HepG2 (cell line): Measurements from ENCODE around the gene DNAJB6. TPM values are rescaled to one million over a fixed set of nuclear protein-coding genes. Genes with fewer than 3 reads are reported as not detected.

Source experiments
- ATAC-seq: fragments of 200-7000 bp; cut with Tn5 transposase; 3 replicates; pipeline ENCODE4 v1.9.1; 2020; ENCODE audit warnings: mild to moderate bottlenecking, moderate library complexity
- BruUV-seq: library from RNA; stranded (reverse); fragments of 400-500 nt; replicated peaks from 2 replicates; lab custom pipeline; 2021; lab: Mats Ljungman, UMichigan
- CTCF ChIA-PET: fragments of 300-600 bp; formaldehyde crosslinking; extraction: SDS; loops from one replicate; lab custom pipeline; 2021; ENCODE audit warnings: low total read pairs, inconsistent platforms, low intra/inter-chr PET ratio; lab: Yijun Ruan, JAX
- POLR2A ChIA-PET: fragments of 350-600 bp; sonication (Branson Sonifier 250); formaldehyde crosslinking; loops from one replicate; lab custom pipeline; 2020; ENCODE audit warnings: antibody characterized with exemption, inconsistent platforms; lab: Yijun Ruan, JAX
- DNase-seq: peaks from one replicate; pipeline ENCODE4 v3.0.0-alpha.2; 2015; ENCODE audit warnings: low spot score
- FAIRE-seq: peaks from 3 replicates; lab custom pipeline; 2011; peaks lifted over from hg19 to GRCh38; lab: Jason Lieb, UNC
- H2AFZ ChIP-seq: one replicate; pipeline ENCODE4 v1.6.1; 2011; ENCODE audit warnings: low read length, inconsistent platforms
- H3K27ac ChIP-seq: fragments of 300-600 bp; 3 replicates; pipeline ENCODE4 v1.8.0; 2011; ENCODE audit warnings: mixed run types, mild to moderate bottlenecking, mixed read lengths, low read length, inconsistent platforms; ENCODE audit not compliant: insufficient read depth; ENCODE audit errors: extremely low read length
- H3K27me3 ChIP-seq, 2 experiments: fragments of 200-600 bp in 1 of 2; 2 replicates in 1 of 2; 3 replicates in 1 of 2; pipeline versions ENCODE4 v1.6.0 to v1.8.0; 2011; ENCODE audit warnings: low read length in 2 of 2, mild to moderate bottlenecking in 2 of 2, moderate library complexity in 2 of 2, inconsistent platforms in 1 of 2; ENCODE audit not compliant: insufficient read depth in 2 of 2, control insufficient read depth in 1 of 2
- H3K36me3 ChIP-seq, 2 experiments: fragments of 200-600 bp in 1 of 2; replicated peaks in 1 of 2; 2 replicates in 1 of 2; 3 replicates in 1 of 2; pipeline versions ENCODE4 v1.5.1 to v1.8.0; 2011; ENCODE audit warnings: low read length in 2 of 2, inconsistent platforms in 1 of 2; ENCODE audit not compliant: insufficient read depth in 2 of 2, control insufficient read depth in 1 of 2
- H3K4me1 ChIP-seq: 2 replicates; pipeline ENCODE4 v1.5.1; 2012; ENCODE audit warnings: low read length, inconsistent platforms; ENCODE audit not compliant: insufficient read depth
- H3K4me2 ChIP-seq: 2 replicates; pipeline ENCODE4 v1.6.0; 2011; ENCODE audit warnings: low read depth, low read length, inconsistent platforms
- H3K4me3 ChIP-seq, 3 experiments: fragments of 200-600 bp in 1 of 3; sonication (generic), shearing (Covaris generic) in 1 of 3; replicated peaks in 1 of 3; 2 replicates each; pipeline ENCODE4 v1.5.1; 2011 to 2016; ENCODE audit warnings: low read length in 3 of 3, inconsistent platforms in 2 of 3, low read depth in 2 of 3, mild to moderate bottlenecking in 2 of 3, control low read depth in 1 of 3, mixed read lengths in 1 of 3; ENCODE audit not compliant: insufficient read depth in 1 of 3
- H3K79me2 ChIP-seq: one replicate; pipeline ENCODE4 v1.6.1; 2011; ENCODE audit warnings: low read length, inconsistent platforms; ENCODE audit not compliant: insufficient read depth
- H3K9ac ChIP-seq: 2 replicates; pipeline ENCODE4 v1.6.0; 2011; ENCODE audit warnings: mild to moderate bottlenecking, low read depth, low read length, inconsistent platforms; ENCODE audit not compliant: insufficient read depth
- H3K9me3 ChIP-seq: 2 replicates; pipeline ENCODE4 v1.5.1; 2012; ENCODE audit warnings: mild to moderate bottlenecking, low read length
- H4K20me1 ChIP-seq: 2 replicates; pipeline ENCODE4 v1.6.0; 2011; ENCODE audit warnings: inconsistent platforms, mild to moderate bottlenecking, low read length, moderate library complexity; ENCODE audit not compliant: insufficient read depth
- ERF ChIP-seq: IDR thresholded peaks from 2 replicates; pipeline ENCODE4 v1.6.1; 2018; ENCODE audit warnings: missing biosample characterization, missing genetic modification reagents
- FOSL1 ChIP-seq: sonication (generic); formaldehyde crosslinking; IDR thresholded peaks from 2 replicates; pipeline ENCODE4 v1.9.0; 2021; ENCODE audit warnings: missing genetic modification reagents, borderline replicate concordance
- HIVEP1 ChIP-seq: sonication (generic); formaldehyde crosslinking; IDR thresholded peaks from 2 replicates; pipeline ENCODE4 v1.4.0; 2020; ENCODE audit warnings: mild to moderate bottlenecking, missing genetic modification reagents
- HMGA1 ChIP-seq: sonication (generic); formaldehyde crosslinking; conservative IDR thresholded peaks from 2 replicates; pipeline ENCODE4 v1.4.0; 2020; ENCODE audit warnings: missing genetic modification reagents
- HNF4A ChIP-seq: sonication (generic); formaldehyde crosslinking; IDR thresholded peaks from 2 replicates; pipeline ENCODE4 v1.4.0; 2020; ENCODE audit warnings: missing genetic modification reagents
- KLF15 ChIP-seq: sonication (generic); formaldehyde crosslinking; IDR thresholded peaks from 2 replicates; pipeline ENCODE4 v1.8.1; 2023; ENCODE audit warnings: borderline replicate concordance, mild to moderate bottlenecking, inconsistent platforms, missing genetic modification reagents, mixed read lengths
- RCOR2 ChIP-seq: IDR thresholded peaks from 2 replicates; pipeline ENCODE4 v1.6.1; 2016; ENCODE audit warnings: missing biosample characterization, missing genetic modification reagents
- RFX1 ChIP-seq: fragments of 450-650 bp; IDR thresholded peaks from 2 replicates; pipeline ENCODE4 v1.6.1; 2017
- SMARCC2 ChIP-seq: fragments of 450-650 bp; IDR thresholded peaks from 2 replicates; pipeline ENCODE4 v1.6.1; 2017; ENCODE audit warnings: antibody characterized with exemption, mild to moderate bottlenecking
- ZNF225 ChIP-seq: sonication (generic); formaldehyde crosslinking; IDR thresholded peaks from 2 replicates; pipeline ENCODE4 v1.4.0; 2020; ENCODE audit warnings: mild to moderate bottlenecking, missing genetic modification reagents
- ZNF274 ChIP-seq: sonication (generic); formaldehyde crosslinking; IDR thresholded peaks from 2 replicates; pipeline ENCODE4 v1.5.1; 2020; ENCODE audit warnings: mild to moderate bottlenecking, missing genetic modification reagents
- ZNF282 ChIP-seq: fragments of 450-650 bp; IDR thresholded peaks from 2 replicates; pipeline ENCODE4 v1.6.1; 2018; ENCODE audit not compliant: partially characterized antibody
- ZNF746 ChIP-seq: sonication (generic); formaldehyde crosslinking; IDR thresholded peaks from 2 replicates; pipeline ENCODE4 v1.8.0; 2022; ENCODE audit warnings: mild to moderate bottlenecking, missing genetic modification reagents
- ZNF777 ChIP-seq: sonication (generic); formaldehyde crosslinking; IDR thresholded peaks from 2 replicates; pipeline ENCODE4 v1.4.0; 2020; ENCODE audit warnings: missing genetic modification reagents
- WGBS: methylation state at CpG from one replicate; pipeline ENCODE4 v1.1.6; 2017; ENCODE audit warnings: low lambda C conversion rate; 5-methylcytosine and 5-hydroxymethylcytosine counted together
- in situ Hi-C: cut with HindIII; loops from 2 replicates; pipeline ENCODE4 v1.10.0; 2017; ENCODE audit warnings: low pct_unique_long_range_greater_than_20kb; ENCODE audit not compliant: extremely low pct_ligation_motif_present
- intact Hi-C: fragments of 100-400 bp; cut with micrococcal nuclease; formaldehyde crosslinking; loops from one replicate; pipeline ENCODE4 v1.10.0; 2022; ENCODE audit not compliant: unreplicated experiment
- polyA plus RNA-seq, 8 experiments: library from polyadenylated mRNA; depleted of rRNA in 3 of 8; stranded (reverse) in 7 of 8; unstranded in 1 of 8; fragments of >200 nt; fragmentation: Illumina TruSeq in 4 of 8; extraction: Trizol in 4 of 8; gene quantifications; 2 replicates each; pipeline versions ENCODE4 v1.2.1 to v1.2.3, GENCODE V29; 2011 to 2016; ENCODE audit warnings: low read depth in 4 of 8, missing spikeins in 1 of 8, mixed read lengths in 1 of 8; ENCODE audit not compliant: insufficient read depth in 1 of 8
- total RNA-seq, 5 experiments: library from RNA; depleted of rRNA; stranded (reverse); fragments of >200 nt; fragmentation: Illumina TruSeq; extraction: Trizol; gene quantifications; 2 replicates each; pipeline ENCODE4 v1.2.3, GENCODE V29; 2016; ENCODE audit warnings: low read depth in 1 of 5
- TF ChIP-seq, protein P1 (sequence below): sonication (generic); formaldehyde crosslinking; IDR thresholded peaks from 2 replicates; pipeline ENCODE4 v1.9.0; 2021; ENCODE audit warnings: missing genetic modification reagents, borderline replicate concordance
- TF ChIP-seq, protein P2 (sequence below): IDR thresholded peaks from 2 replicates; pipeline ENCODE4 v1.6.1; 2018; ENCODE audit warnings: missing genetic modification reagents, mild to moderate bottlenecking, missing compliant biosample characterization

Gene DNAJB6
- total and polyA plus RNA-seq, 2 of the 13 experiments (the other 11 are each of a cell fraction or from before 2014, with no cell fraction given), result 29.9 to 53.9 TPM

DNA sequence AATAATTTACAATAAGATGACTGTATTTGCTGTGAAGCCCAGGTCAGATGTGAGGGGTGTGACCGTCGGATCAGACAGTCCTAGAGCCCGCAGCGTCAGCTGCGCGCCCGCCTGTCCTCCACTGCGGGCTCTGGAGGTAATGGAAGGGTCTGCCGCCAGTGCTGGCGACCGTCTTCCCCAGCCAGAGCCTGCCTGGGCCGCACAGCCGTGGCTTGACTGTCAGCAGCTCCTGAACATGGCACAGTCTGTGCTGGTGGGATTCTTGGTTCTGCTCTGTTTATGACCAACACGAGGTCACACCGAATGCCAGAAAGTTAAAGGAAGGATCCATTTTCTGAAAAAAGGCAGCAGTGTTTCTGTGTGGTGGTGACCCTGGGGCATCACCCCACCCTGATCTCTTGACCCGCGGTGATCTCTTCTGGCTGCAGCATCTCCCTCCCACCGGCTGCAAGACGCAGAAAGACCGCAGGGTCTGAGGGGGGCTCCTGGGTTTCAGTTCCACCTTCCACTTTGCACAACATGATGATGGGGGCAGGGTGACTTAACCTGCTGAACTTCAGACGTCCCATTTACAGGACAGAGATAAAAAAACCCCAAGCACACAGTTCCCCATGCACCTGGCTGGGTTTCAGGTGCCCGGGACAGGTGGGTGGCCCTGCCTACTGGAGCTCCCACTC, 103.7 kb downstream of the DNAJB6 start:
- in situ Hi-C loops, result no loop called here
- FAIRE-seq, result no peak
- CTCF ChIA-PET, result no interaction called here

DNA sequence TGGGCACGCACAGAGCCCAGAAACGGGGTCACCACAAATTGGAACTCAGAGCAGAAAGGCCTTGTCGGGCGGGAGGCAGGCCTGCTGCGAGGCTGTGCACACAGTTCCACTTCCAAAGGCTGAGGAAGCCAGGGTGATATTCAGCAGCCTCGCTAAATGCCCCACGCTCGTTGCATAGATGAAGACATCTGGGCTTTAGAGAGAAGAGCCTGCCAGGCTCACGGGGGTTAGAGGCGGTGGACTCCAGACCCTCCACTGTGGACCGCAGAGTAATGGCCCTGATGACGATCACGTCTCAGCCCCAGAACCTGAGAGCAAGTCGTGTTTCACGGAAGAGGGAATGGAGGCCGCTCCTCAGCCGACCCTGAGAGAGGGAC, 104.2 kb downstream of the DNAJB6 start:
- no peak for FAIRE-seq
- in situ Hi-C loops, result no loop called here
- no peaks in the 10 kb centered on the region for H3K36me3 ChIP-seq
- TF ChIP-seq, protein P1, sequence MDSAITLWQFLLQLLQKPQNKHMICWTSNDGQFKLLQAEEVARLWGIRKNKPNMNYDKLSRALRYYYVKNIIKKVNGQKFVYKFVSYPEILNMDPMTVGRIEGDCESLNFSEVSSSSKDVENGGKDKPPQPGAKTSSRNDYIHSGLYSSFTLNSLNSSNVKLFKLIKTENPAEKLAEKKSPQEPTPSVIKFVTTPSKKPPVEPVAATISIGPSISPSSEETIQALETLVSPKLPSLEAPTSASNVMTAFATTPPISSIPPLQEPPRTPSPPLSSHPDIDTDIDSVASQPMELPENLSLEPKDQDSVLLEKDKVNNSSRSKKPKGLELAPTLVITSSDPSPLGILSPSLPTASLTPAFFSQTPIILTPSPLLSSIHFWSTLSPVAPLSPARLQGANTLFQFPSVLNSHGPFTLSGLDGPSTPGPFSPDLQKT, result no peak
- TF ChIP-seq FOSL1 (CRISPR knock-in tag) (no peak), ERF (no peak), ZNF225 (CRISPR knock-in tag) (no peak), HMGA1 (no peak), RCOR2 (CRISPR knock-in tag) (no peak), ZNF777 (no peak), ZNF746 (CRISPR knock-in tag) (no peak), RFX1 (no peak), ZNF282 (no peak)
- TF ChIP-seq, protein P2, sequence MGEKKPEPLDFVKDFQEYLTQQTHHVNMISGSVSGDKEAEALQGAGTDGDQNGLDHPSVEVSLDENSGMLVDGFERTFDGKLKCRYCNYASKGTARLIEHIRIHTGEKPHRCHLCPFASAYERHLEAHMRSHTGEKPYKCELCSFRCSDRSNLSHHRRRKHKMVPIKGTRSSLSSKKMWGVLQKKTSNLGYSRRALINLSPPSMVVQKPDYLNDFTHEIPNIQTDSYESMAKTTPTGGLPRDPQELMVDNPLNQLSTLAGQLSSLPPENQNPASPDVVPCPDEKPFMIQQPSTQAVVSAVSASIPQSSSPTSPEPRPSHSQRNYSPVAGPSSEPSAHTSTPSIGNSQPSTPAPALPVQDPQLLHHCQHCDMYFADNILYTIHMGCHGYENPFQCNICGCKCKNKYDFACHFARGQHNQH (CRISPR knock-in tag), result no peak

More for the DNA sequence above, 103.7 kb downstream of the DNAJB6 start:
- Histone ChIP-seq H3K4me3 (no peak overlapping the region), H3K9ac (no peak overlapping the region), H2AFZ (no peak overlapping the region), H3K27ac (no peak overlapping the region), H3K9me3 (no peaks in the 10 kb centered on the region), H3K36me3 (no peaks in the 10 kb centered on the region), H3K4me2 (no peak overlapping the region), H3K27me3 (peaks cover 1 to 40% of the 10 kb centered on the region in 2 experiments; a peak in 3 of 5 replicates), H3K4me1 (no peaks in the 10 kb centered on the region), H4K20me1 (no peaks in the 10 kb centered on the region), H3K79me2 (no peaks in the 10 kb centered on the region)
- no peak for DNase-seq
- peak; percentile 35; the same call in 2 of the 3 replicates for ATAC-seq
- POLR2A ChIA-PET, result no interaction called here
- no TSS peak for BruUV-seq
- 28% methylated on average over 15 of the region's 22 CpGs for WGBS
- intact Hi-C loops, result no loop called here
- TF ChIP-seq HIVEP1 (CRISPR knock-in tag), result no peak
- TF ChIP-seq KLF15 (CRISPR knock-in tag), result no peak
- TF ChIP-seq HNF4A (CRISPR knock-in tag), result no peak
- TF ChIP-seq ZNF746 (CRISPR knock-in tag), result no peak
- no peak for TF ChIP-seq ZNF274 (CRISPR knock-in tag)
- no peak for TF ChIP-seq SMARCC2

More for the DNA sequence above, 104.2 kb downstream of the DNAJB6 start:
- Histone ChIP-seq H3K79me2 (no peaks in the 10 kb centered on the region), H3K4me1 (no peaks in the 10 kb centered on the region), H4K20me1 (no peaks in the 10 kb centered on the region), H3K9me3 (no peaks in the 10 kb centered on the region), H2AFZ (no peak overlapping the region), H3K27me3 (peaks cover 2 to 45% of the 10 kb centered on the region in 2 experiments; a peak in 4 of 5 replicates), H3K4me3 (no peak overlapping the region), H3K4me2 (no peak overlapping the region), H3K9ac (no peak overlapping the region), H3K27ac (no peak overlapping the region)
- CTCF ChIA-PET, result no interaction called here
- 41% methylated on average over 12 of the region's 17 CpGs for WGBS
- no TSS peak for BruUV-seq
- intact Hi-C loops, result no loop called here
- ATAC-seq (peak; percentile 13; the same call in 1 of the 3 replicates), DNase-seq (no peak)
- POLR2A ChIA-PET, result no interaction called here
